22Rv1 (cell line): Measurements from ENCODE around the gene AGBL1.

Source experiments
- CTCF ChIP-seq: fragments of 450-650 bp; IDR thresholded peaks from 2 replicates; pipeline ENCODE4 v1.5.1; 2017; ENCODE audit warnings: mild to moderate bottlenecking
- ZFX ChIP-seq: fragments of 450-650 bp; IDR thresholded peaks from 2 replicates; pipeline ENCODE4 v1.6.1; 2017; ENCODE audit warnings: antibody characterized with exemption, borderline replicate concordance

- no peak for TF ChIP-seq CTCF
- no peak for TF ChIP-seq ZFX
Observed at GRCh38 chr15:86571873-86572272, 492.2 kb downstream of the AGBL1 start.
